Stimulated activated CD8-positive, alpha-beta memory T cell treated with anti-CD3 and anti-CD28 coated beads, Interleukin-2, amount 100 ng/mL, for 48 hours (primary cell): Measurements from ENCODE around the gene BIRC7.

Source experiments
- DNase-seq, 2 donors: peaks; one replicate each; pipeline ENCODE4 v3.0.0-alpha.2; 2020; ENCODE audit warnings: low read depth in 2 of 2

The BIRC7 gene

GRCh38 chr20:63281742-63282665, 46.3 kb downstream of the BIRC7 start:
- no peak for DNase-seq

DNA sequence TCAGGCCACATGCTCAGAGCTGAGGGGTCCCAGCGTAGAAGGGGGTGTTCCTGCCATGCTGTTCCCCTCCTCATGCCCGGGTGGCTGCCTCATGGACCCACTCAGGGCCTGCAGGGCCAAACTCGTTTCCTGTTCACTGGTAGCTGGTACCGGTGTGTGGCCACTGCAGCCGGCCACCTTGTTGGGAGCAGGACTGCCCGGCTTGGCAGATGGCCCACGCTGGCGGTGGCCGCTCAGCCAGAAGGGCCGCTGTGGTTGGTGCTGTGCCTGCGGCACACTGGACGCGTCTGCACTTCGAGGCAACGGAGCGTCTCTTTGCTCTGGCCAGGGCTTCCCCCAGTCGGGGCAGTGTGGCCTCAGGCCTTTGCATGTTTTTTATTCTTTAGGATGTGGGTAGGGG, 47.2 kb downstream of the BIRC7 start:
- DNase-seq, result no peak

- no peak for DNase-seq
Observed at GRCh38 chr20:63283397-63284082, 47.8 kb downstream of the BIRC7 start.

DNA sequence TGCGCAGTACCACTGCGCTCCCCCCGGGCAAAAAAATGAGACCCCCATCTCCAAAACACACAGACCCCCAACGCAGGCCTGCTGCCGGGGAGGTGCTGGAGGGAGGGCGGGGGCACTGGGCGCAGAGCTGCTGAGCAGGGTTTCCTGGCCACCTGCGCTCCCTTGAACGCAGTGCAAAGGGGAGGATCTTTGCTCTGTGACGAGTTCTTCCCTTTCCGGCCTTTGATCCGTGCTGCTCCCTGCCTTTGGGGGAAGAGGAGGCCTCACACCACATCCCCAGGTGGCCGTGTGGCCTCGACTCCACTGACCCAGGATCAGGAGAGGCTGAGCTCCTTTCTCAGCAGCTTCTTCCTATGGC, 48.4 kb downstream of the BIRC7 start:
- no peak for DNase-seq

DNA sequence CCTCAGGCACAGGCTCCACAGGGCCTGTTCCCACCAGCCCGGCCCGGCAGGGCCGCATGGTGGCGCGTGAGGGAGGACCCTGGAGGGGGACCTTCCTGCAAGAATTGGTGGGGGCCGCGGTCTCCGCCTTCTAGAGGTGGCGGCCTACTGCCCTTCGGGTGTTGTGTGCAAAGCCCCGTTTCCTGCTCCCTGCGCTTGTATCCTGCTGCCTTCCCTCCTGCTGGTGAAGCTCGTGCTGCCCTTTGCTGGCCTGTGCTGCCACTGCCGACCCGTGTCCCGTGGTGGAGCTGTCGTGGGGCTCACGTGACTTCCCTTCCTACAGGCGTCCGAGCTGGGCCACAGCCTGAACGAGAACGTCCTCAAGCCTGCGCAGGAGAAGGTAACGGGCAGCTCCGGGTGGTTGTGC, 48.8 kb downstream of the BIRC7 start:
- DNase-seq, result no peak

- no peak for DNase-seq
Observed at GRCh38 chr20:63284981-63285524, 49.3 kb downstream of the BIRC7 start.

DNA sequence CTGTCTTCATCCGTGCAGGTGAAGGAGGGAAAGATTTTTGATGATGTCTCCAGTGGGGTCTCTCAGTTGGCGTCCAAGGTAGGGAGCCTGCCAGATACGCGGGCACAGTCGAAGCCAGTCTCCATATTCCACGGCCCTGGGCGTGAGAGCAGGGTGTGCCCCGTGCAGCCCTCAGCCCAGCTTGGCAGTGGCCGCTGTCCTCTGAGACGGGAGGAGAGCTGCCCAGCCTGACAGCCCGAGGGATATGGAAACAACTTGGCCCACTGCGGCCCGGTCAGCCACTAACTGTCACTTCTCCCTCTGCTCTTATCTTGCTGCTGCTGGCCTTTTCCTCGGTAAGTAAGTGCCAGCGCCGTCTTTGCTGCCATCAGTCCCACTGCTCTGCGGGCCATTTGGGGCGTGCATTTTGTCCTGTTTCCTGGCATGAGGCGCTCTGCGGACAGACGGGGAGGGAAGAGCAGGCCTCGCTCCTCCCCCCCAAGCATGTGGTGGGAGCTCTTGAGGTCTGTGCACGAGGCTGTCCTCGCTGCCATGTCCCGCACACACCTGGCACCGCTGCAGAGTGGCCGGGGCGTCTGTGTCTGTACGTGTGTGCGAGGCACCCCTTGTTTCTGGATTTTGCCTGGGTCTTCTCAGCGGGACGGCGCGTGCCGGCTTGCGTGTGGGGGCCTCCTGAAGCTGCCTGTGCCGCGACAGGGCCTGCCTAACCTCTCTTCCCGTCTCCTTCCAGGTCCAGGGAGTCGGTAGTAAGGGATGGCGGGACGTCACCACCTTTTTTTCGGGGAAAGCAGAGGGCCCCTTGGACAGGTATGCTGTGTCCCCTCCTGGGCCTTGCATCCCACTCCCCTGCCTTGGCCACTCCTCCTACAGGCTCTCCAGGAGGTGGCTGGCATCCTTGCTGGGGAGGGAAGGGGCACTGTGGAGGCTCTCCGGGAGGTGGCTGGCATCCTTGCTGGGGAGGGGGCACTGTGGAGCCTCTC, 50.2 kb downstream of the BIRC7 start:
- DNase-seq, result no peak

DNA sequence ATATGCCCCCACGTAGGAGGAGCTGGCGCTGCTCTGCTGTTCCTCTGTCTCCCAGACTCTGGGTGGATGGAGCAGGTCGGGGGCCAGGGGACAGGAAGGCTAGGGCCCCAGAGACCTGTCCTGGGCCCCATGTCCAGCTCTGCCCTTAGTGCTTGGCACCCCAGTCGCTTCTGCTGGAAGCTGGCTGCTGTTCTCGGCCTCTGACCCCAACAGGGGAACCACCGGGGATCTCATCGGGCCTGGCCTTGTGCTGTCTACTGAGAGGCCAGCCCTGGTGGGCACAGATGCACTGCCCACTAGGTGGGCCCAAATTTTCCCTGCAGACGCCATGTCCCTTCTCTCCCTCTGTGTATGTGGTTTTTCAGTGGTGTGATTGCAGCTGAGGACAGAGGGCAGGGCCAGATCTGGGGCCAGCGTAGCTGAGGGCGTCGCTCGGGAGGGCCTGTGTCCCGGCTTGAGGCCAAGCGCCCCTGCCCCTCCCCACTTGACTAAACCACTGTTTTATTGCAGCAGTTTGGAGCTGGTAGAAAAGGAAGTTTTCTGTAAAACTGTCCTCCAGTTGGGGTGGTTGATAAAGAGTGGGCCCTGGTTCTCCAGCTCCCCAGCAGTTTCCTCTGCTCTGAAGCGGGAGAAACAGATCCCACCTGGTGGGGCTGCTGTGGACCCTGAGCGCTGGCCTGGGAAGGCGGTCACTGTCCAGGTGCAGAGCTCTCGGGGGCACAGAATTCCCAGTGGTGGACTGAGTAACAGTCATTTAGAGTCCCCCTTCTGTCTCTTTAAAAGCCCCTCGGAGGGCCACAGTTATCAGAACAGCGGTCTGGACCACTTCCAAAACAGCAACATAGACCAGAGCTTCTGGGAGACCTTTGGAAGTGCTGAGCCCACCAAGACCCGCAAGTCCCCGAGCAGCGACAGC, 51.3 kb downstream of the BIRC7 start:
- DNase-seq, result no peak

- DNase-seq, result no peak
Observed at GRCh38 chr20:63287697-63288580, 52.2 kb downstream of the BIRC7 start.

GRCh38 chr20:63288581-63289251, 53.0 kb downstream of the BIRC7 start:
- DNase-seq, result no peak

- no peak for DNase-seq
Observed at GRCh38 chr20:63289311-63290135, 53.8 kb downstream of the BIRC7 start.
